OCI-LY3 (cell line): Measurements from ENCODE around the gene PLXNC1.

ENCODE experiments used
- EZH2phosphoT487 ChIP-seq: fragments of 200-600 bp; shearing (Covaris generic); IDR thresholded peaks from 2 replicates; pipeline ENCODE4 v1.6.1; 2018; ENCODE audit warnings: antibody characterized with exemption, mixed run types, low read depth
- TF ChIP-seq, protein P1 (sequence below): fragments of 200-600, 300-600 bp; sonication (generic); IDR thresholded peaks from 2 replicates; pipeline ENCODE4 v1.5.1; 2014; ENCODE audit warnings: antibody characterized with exemption, low read length, low read depth

DNA sequence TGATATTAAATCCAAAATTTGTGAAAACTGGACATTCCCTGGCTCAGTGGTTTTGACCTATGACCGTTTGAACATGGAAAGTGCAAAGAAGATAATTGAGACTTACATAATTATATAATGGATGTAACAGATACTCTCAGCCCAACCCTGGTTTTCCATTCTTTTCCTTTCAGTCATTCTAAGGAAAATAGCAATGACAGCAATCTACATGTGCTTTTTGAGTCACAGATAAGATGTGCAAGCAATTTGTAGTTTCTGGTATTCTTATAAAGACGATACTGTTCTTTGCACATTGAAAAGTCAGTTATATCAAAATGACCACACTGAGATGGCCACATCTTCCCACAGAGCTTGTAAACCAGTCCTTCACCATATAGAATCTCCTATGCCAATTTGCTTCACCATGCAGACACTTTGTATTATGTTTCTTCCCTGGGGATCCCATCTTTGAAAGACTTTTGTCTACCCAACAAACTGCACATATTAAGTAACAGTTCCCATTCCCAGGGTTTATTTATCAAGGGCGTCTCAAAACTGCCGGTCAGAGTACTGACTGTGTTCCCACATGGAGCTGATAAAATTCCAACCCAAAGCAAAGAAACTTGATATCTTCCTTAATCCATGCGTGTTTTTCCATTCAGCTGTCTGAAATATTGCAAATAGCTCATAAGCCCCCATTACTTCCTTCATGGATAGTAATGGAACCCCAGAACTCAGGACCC, 34.8 kb downstream of the PLXNC1 start:
- TF ChIP-seq EZH2phosphoT487, result no peak
- TF ChIP-seq, protein P1, sequence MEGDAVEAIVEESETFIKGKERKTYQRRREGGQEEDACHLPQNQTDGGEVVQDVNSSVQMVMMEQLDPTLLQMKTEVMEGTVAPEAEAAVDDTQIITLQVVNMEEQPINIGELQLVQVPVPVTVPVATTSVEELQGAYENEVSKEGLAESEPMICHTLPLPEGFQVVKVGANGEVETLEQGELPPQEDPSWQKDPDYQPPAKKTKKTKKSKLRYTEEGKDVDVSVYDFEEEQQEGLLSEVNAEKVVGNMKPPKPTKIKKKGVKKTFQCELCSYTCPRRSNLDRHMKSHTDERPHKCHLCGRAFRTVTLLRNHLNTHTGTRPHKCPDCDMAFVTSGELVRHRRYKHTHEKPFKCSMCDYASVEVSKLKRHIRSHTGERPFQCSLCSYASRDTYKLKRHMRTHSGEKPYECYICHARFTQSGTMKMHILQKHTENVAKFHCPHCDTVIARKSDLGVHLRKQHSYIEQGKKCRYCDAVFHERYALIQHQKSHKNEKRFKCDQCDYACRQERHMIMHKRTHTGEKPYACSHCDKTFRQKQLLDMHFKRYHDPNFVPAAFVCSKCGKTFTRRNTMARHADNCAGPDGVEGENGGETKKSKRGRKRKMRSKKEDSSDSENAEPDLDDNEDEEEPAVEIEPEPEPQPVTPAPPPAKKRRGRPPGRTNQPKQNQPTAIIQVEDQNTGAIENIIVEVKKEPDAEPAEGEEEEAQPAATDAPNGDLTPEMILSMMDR, result no peak
